ENCODE measurements around the gene HMX3. TPM values are rescaled to one million over a fixed set of nuclear protein-coding genes. Genes with fewer than 3 reads are reported as not detected.

The HMX3 gene
- total RNA-seq, 1 donor from 2014 or later = not detected

- Mint-ChIP-seq H3K27ac (ENCODE audit: unreplicated experiment) (no peak overlapping the region), H3K4me3 (ENCODE audit: unreplicated experiment) (no peak overlapping the region), H3K9me3 (ENCODE audit: unreplicated experiment) (no peaks in the 10 kb centered on the region), H3K27me3 (ENCODE audit: low read depth, unreplicated experiment) (peaks cover 18% of the 10 kb centered on the region), H3K4me1 (ENCODE audit: low read depth, unreplicated experiment) (no peaks in the 10 kb centered on the region), H3K36me3 (ENCODE audit: low read depth, unreplicated experiment) (no peaks in the 10 kb centered on the region)
- H3K4me3 ChIP-seq (ENCODE audit: insufficient read depth, low read depth, low read length) = no peak overlapping the region
- H4K20me1 ChIP-seq (ENCODE audit: insufficient read depth, low read length) = no peaks in the 10 kb centered on the region
- H3K4me1 ChIP-seq (ENCODE audit: insufficient read depth, low read length) = no peaks in the 10 kb centered on the region
- no peaks in the 10 kb centered on the region for H3K27me3 ChIP-seq (ENCODE audit: insufficient read depth, low read length)
- no peaks in the 10 kb centered on the region for H3K79me2 ChIP-seq (ENCODE audit: insufficient read depth, low read length)
- no peak overlapping the region for H3K27ac ChIP-seq (ENCODE audit: low read depth, low read length)
- TF ChIP-seq, protein P1, sequence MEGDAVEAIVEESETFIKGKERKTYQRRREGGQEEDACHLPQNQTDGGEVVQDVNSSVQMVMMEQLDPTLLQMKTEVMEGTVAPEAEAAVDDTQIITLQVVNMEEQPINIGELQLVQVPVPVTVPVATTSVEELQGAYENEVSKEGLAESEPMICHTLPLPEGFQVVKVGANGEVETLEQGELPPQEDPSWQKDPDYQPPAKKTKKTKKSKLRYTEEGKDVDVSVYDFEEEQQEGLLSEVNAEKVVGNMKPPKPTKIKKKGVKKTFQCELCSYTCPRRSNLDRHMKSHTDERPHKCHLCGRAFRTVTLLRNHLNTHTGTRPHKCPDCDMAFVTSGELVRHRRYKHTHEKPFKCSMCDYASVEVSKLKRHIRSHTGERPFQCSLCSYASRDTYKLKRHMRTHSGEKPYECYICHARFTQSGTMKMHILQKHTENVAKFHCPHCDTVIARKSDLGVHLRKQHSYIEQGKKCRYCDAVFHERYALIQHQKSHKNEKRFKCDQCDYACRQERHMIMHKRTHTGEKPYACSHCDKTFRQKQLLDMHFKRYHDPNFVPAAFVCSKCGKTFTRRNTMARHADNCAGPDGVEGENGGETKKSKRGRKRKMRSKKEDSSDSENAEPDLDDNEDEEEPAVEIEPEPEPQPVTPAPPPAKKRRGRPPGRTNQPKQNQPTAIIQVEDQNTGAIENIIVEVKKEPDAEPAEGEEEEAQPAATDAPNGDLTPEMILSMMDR (IDR thresholded peaks at IDR 0.05; ENCODE audit: insufficient read depth, low read depth, low read length) = no peak
- no peak for TF ChIP-seq EZH2 (IDR thresholded peaks at IDR 0.05; ENCODE audit: insufficient read depth, low read length)
- no peaks in the 10 kb centered on the region for H3K36me3 ChIP-seq (ENCODE audit: insufficient read depth, low read length)
- H2AFZ ChIP-seq (ENCODE audit: low read depth, low read length) = no peak overlapping the region
- no peak for DNase-seq (ENCODE audit: low read depth)
- no peak for FAIRE-seq
- H3K9me3 ChIP-seq (ENCODE audit: insufficient read depth, low read depth, low read length) = no peaks in the 10 kb centered on the region
- no peak overlapping the region for H3K9ac ChIP-seq (ENCODE audit: low read length)
- H3K4me2 ChIP-seq (ENCODE audit: low read length) = no peak overlapping the region
Observed at GRCh38 chr10:123101872-123102271, 33.9 kb upstream of the HMX3 start.

DNA sequence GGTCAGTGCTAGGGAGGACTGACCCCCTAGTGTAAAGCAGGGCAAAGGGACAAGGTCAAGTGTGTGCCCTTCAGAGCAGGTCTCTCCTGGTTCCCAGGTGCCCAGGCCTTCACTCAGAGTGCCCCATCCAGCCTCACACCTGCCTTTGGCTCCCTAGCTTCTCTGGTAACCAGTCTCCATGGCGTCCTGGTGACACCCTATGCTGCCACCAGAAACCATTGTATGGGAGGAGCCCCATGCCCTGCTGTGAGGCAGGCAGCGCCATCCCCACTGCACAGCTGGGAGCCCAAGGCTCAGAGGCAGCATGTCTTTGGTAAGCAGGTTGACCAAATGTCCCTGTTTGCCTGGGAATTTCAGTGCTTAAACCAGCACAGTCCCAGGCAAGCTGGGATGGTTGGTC, 33.1 kb upstream of the HMX3 start:
- Histone ChIP-seq H3K36me3 (ENCODE audit: insufficient read depth, low read length) (no peaks in the 10 kb centered on the region), H3K4me3 (ENCODE audit: insufficient read depth, low read depth, low read length) (no peak overlapping the region), H4K20me1 (ENCODE audit: insufficient read depth, low read length) (no peaks in the 10 kb centered on the region), H3K9me3 (ENCODE audit: insufficient read depth, low read depth, low read length) (no peaks in the 10 kb centered on the region), H3K4me2 (ENCODE audit: low read length) (no peak overlapping the region), H3K9ac (ENCODE audit: low read length) (no peak overlapping the region), H3K27ac (ENCODE audit: low read depth, low read length) (no peak overlapping the region), H2AFZ (ENCODE audit: low read depth, low read length) (no peak overlapping the region), H3K79me2 (ENCODE audit: insufficient read depth, low read length) (no peaks in the 10 kb centered on the region), H3K27me3 (ENCODE audit: insufficient read depth, low read length) (no peaks in the 10 kb centered on the region), H3K4me1 (ENCODE audit: insufficient read depth, low read length) (no peaks in the 10 kb centered on the region)
- Mint-ChIP-seq H3K36me3 (ENCODE audit: low read depth, unreplicated experiment) (no peaks in the 10 kb centered on the region), H3K27ac (ENCODE audit: unreplicated experiment) (no peak overlapping the region), H3K27me3 (ENCODE audit: low read depth, unreplicated experiment) (peaks cover 12% of the 10 kb centered on the region), H3K4me1 (ENCODE audit: low read depth, unreplicated experiment) (no peaks in the 10 kb centered on the region), H3K4me3 (ENCODE audit: unreplicated experiment) (no peak overlapping the region), H3K9me3 (ENCODE audit: unreplicated experiment) (no peaks in the 10 kb centered on the region)
- FAIRE-seq (no peak), DNase-seq (ENCODE audit: low read depth) (no peak)
- TF ChIP-seq EZH2 (IDR thresholded peaks at IDR 0.05; ENCODE audit: insufficient read depth, low read length) = no peak
- TF ChIP-seq, protein P1 (IDR thresholded peaks at IDR 0.05; ENCODE audit: insufficient read depth, low read depth, low read length) = no peak

DNA sequence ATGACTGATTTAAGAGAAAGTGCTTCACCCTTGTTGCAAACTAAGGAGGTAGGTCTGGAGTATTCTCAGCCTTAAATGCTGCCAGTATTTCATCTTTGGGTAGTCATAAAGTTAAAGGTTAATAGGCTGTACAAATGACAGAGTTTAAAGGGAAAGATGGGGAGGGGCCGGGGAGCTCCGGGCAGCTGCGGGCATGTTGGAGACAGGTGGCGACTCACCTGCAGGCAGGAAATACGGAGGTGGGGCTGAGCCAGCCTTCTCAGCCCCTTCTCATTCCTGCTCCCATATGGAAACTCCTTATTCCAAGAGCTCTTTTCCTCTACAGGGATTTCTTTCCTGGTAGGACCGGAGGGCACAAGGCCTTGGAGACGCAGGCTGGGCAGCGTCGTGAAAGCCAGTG, 31.8 kb upstream of the HMX3 start:
- H3K4me1 ChIP-seq (ENCODE audit: insufficient read depth, low read length) = no peaks in the 10 kb centered on the region
- H3K4me3 Mint-ChIP-seq (ENCODE audit: unreplicated experiment) = no peak overlapping the region
- TF ChIP-seq EZH2 (IDR thresholded peaks at IDR 0.05; ENCODE audit: insufficient read depth, low read length) = no peak
- TF ChIP-seq, protein P1 (IDR thresholded peaks at IDR 0.05; ENCODE audit: insufficient read depth, low read depth, low read length) = no peak
- H3K27me3 Mint-ChIP-seq (ENCODE audit: low read depth, unreplicated experiment) = peaks cover 12% of the 10 kb centered on the region
- no peak overlapping the region for H3K4me2 ChIP-seq (ENCODE audit: low read length)
- no peaks in the 10 kb centered on the region for H3K9me3 ChIP-seq (ENCODE audit: insufficient read depth, low read depth, low read length)
- no peaks in the 10 kb centered on the region for H3K36me3 ChIP-seq (ENCODE audit: insufficient read depth, low read length)
- H3K27ac ChIP-seq (ENCODE audit: low read depth, low read length) = no peak overlapping the region
- FAIRE-seq = no peak
- no peaks in the 10 kb centered on the region for H3K79me2 ChIP-seq (ENCODE audit: insufficient read depth, low read length)
- no peaks in the 10 kb centered on the region for H3K4me1 Mint-ChIP-seq (ENCODE audit: low read depth, unreplicated experiment)
- H3K27me3 ChIP-seq (ENCODE audit: insufficient read depth, low read length) = no peaks in the 10 kb centered on the region
- no peak overlapping the region for H2AFZ ChIP-seq (ENCODE audit: low read depth, low read length)
- H4K20me1 ChIP-seq (ENCODE audit: insufficient read depth, low read length) = no peaks in the 10 kb centered on the region
- H3K36me3 Mint-ChIP-seq (ENCODE audit: low read depth, unreplicated experiment) = no peaks in the 10 kb centered on the region
- H3K27ac Mint-ChIP-seq (ENCODE audit: unreplicated experiment) = no peak overlapping the region
- H3K9ac ChIP-seq (ENCODE audit: low read length) = no peak overlapping the region
- DNase-seq (ENCODE audit: low read depth) = no peak
- no peak overlapping the region for H3K4me3 ChIP-seq (ENCODE audit: insufficient read depth, low read depth, low read length)
- no peaks in the 10 kb centered on the region for H3K9me3 Mint-ChIP-seq (ENCODE audit: unreplicated experiment)
